GM19351 (cell line): ENCODE results near the gene KMT5C.
"Not testable (repeated sequence)": the region's sequence is repeated elsewhere in the genome, so short reads cannot be mapped to it uniquely, and the experiment has no call there.

Experiments used
- ATAC-seq: cut with Tn5 transposase; IDR thresholded peaks from one replicate; pipeline ENCODE4 v1.9.1; 2021; ENCODE audit warnings: mild to moderate bottlenecking, moderate library complexity; ENCODE audit not compliant: unreplicated experiment

Gene KMT5C

DNA sequence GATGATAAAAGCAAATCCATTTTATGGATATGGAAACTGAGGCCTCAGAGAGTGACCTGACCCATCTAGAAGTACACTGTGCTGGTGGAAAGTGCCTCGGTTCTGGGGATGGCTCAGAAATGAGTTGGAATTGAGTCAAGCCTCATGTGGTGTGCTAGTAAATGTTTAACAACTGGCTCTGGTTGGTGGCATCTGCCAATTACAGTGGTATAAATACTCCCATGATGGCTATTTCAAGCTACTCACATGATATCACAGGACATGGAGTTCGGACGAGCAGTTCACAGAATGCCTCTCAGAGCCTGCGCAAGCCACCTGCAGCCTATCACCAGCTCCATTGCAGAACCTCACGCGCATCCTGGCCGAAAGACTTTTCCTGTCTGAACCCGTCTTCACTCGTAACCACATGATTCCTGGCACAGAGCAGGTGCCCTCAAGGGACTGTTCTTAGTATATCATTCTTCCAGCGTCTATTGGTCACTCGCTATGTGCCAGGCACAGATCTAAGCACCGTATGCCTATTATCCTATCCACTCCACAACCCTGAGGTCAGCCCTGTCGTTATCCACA is 23.6 kb upstream of the KMT5C start:
- ATAC-seq: no peak

DNA sequence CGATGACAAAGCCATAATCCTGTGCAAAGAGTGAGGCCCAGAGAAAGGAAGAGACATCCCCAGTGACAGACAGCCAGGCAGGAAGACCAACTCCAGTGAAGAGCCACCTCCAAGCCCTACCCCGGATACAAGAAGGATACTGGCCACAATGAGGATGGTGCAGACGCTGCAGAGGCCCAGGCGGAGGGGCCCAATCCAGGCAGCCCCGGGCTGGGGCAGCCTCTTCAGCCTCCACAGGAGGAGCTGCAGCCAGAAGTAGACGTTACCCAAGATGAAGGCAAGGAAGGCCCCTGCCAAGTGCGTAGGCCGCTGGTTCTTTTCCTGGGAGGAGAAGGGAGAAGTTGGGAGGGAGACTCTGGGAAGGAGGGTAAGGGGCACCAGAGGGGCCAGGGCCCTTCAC is 23.0 kb upstream of the KMT5C start:
- no peak for ATAC-seq

DNA sequence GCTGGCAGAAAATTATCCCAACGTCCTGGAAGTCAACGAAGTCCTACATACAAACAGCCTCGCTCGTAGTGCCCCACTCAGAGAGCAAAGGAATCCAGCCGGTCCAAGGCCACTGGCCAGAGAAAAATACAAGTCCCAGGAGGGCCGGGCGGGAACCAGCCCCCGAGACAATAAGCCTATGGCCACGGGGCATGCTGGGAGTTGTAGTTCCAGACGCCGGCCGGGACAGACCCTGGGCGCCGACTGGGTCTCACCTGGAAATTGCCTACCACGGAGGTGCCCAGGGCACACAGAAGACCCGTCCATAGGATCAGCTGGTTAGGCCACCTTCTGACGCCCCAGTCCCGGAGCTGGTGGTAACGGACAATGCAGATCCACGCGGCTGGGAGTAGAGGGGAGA is 19.9 kb upstream of the KMT5C start:
- ATAC-seq: no peak

DNA sequence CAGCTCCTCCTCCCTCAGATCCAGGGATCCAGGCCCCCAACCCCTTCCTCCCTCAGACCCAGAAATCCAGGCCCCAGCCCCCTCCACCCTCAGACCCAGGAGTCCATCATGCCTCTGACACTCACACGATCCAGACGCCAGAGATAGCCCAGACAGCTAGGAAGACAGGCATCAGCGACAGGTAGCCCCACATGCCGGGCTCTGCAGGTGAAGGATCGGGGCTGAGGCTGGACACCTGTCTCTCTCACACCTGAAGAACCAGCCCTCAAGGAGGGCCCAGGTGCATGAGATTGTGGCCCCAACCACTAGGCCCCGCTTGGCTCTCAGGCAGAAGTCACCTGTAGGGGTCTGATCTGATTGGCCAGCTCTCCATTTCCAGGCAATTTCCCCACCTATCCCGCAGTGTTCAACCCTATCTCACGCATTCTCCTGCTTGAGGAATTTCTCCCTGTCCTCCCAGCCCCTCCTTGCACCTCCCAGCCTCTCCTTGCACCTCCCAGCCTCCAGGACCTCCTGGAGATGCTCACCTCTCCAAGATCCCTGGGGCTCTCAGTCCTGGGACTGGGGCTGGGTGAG is 18.7 kb upstream of the KMT5C start:
- ATAC-seq: no peak

DNA sequence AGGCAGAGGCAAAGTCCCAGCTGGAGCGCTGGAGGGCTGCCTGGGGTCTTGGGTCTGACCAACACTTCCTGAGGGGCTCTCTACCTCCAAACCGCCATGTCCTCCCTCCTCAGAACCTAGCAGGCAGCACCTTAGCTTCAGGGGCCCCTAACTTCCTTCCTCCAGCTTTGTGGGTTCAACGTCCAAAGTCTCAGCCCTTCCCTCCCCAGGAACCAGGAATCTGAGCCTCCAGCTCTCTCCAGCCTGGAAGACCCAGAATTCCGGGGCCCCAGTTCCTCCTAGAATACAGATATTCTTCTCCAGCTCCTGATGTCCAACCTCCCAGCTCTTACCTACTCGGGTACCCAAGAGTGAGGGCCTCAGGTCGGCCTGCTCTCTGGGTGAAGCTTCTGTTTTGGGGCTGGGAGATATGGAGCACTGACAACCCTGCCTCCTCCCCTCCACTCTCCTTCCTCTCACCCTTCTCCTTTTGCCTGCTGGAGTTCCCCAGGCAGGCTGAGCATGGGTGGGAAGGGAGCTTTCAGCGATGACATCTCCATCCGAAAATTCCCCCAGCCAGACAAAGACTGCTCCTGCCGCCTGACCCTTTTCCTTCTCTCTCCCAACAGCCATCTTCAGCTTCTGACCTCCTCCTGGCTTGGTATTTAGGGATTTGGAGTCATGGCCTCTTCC is 18.1 kb upstream of the KMT5C start:
- ATAC-seq: no peak

DNA sequence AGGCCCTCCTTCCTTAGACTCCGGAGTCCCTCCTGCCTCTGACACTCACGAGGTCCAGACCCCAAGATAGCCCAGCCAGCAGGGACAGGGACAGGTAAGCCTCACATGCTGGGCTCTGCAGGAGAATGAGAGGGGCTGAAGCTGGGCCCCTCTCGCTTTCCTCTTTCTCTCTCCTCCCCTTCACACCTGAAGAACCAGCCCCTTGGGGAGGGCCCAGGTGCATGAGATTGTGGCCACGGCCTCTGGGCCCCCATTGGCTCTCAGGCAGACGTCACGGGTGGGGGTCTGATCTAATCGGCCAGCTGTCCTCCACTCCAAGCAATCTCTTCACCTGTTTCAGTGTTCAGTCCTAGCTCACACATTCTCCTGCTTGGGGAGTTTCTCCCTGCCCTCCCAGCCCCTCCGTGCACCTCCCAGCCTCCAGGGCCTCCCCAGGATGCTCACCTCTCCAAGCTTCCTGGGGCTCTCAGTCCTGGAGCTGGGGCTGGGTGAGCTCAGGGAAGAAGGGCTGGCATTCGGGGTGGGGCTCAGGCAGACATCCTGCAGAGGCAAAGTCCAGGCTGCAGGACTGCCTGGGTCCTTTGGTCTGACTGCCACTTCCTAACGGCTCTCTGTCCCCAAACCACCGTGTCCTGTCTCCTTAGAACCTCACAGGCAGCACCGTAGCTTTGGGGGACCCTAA is 17.3 kb upstream of the KMT5C start:
- no peak for ATAC-seq

DNA sequence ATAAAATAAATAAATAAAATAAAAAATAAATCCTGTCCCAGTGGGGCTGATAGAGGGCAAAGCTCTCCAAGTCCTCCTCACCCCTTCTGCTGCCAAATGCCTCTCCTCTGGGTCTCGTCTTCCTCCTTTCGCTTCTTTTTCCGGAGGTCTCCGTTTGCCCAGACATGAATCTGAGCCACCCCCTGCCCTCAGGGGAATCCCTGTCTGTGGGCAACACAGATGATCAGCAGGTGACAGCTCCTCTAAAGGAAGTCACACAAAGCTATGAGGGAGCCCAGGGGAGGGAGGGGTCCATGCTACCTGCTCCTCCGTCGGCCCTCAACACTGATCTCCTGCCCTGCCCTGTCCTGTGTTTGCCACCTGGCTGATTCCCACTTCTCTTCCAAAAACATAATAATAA is 15.0 kb upstream of the KMT5C start:
- ATAC-seq: no peak

DNA sequence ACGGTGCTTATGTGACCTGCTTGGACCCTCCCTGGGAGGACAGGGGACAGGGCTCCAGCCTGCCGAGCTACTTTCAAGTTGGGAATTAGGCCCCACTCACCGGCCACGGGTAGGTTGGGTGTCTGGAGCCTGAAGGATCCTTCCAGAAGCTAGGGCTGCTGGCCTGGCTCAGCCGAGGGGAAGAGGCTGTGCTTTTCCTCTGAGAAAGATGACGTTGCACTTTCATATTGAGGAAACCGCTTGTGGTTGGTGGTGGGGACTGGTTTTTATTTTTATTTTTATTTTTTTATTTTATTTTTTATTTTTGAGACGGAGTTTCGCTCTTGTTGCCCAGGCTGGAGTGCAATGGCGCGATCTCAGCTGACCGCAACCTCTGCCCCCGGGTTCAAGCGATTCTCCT is 14.5 kb upstream of the KMT5C start, which contains the start of gene TMEM150B:
TMEM150B (minus strand) TSS at position 170 of the 400 bp plus-strand sequence. CDS start 4,305 bp downstream, outside the sequence.
- no peak for ATAC-seq

DNA sequence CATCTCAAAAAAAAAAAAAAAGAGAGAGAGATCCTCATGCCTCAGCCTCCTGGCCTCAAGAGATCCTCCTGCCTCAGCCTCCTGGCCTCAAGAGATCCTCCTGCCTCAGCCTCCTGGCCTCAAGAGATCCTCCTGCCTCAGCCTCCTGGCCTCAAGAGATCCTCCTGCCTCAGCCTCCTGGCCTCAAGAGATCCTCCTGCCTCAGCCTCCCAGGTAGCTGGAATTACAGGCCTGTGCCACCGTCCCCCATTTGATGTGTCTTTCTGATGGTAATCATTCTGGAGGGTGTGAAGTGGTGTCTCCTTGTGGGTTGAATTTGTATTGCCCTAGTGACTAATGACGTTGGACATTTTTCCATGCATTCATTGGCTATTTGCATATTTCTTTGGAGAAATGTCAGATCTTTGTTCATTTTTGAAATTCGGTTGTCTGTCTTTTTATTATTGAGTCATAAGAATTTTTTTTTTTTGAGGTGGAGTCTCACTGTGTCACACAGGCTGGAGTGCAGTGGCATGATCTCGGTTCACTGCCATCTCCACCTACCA is 10.8 kb upstream of the KMT5C start:
- ATAC-seq: not testable (repeated sequence)

DNA sequence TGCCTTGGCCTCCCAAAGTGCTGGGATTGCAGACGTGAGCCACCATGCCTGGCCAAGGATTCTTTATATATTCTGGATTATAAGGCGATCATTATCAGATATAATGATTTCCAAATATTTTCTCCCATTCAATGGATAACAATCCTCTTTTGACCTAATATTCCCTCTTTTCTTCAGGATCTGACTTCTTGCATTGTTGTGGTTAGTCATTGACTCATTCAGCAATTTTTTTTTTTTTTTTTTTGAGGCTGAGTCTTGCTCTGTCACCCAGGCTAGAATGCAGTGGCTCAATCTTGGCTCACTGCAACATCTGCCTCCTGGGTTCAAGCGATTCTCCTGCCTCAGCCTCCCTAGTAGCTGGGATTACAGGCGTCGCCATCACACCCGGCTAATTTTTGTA is 9.9 kb upstream of the KMT5C start:
- ATAC-seq: not testable (repeated sequence)

DNA sequence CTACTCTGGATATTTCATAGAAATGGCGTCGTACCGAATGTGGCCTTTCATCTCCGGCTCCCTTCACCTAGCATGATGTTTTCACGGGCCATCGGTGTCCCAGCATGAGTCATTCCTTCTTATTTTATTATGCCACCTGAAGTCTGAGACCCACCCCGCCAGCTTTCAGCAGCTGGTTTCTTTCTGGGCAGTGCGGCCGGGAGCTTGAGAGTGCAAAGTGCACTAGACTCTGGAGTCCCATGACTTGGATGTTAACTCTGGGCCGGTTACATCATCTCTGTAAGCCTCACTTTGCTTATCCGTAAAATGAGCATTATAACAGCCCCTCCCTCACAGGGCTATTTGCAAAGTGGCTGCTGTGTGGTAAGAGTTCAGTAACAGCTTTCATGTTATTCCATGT is 5.8 kb upstream of the KMT5C start:
- no peak for ATAC-seq

DNA sequence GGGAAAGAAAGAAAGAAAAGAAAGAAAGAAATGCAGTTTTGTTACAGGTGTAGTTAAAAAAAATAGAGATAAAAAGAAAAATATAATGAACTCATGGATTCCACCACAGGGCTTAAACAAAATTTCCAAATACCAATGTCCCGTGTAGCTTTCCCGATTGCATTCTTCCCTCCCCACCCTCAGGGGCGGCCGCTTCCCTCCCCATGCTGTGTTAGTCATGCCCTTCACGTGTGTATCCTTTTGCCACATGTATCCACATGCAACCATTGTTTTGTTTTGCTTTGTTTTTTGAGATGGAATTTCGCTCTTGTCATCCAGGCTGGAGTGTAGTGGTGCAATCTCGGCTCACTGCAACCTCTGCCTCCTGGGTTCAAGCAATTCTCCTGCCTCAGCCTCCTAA is 3.6 kb upstream of the KMT5C start:
- ATAC-seq: no peak

DNA sequence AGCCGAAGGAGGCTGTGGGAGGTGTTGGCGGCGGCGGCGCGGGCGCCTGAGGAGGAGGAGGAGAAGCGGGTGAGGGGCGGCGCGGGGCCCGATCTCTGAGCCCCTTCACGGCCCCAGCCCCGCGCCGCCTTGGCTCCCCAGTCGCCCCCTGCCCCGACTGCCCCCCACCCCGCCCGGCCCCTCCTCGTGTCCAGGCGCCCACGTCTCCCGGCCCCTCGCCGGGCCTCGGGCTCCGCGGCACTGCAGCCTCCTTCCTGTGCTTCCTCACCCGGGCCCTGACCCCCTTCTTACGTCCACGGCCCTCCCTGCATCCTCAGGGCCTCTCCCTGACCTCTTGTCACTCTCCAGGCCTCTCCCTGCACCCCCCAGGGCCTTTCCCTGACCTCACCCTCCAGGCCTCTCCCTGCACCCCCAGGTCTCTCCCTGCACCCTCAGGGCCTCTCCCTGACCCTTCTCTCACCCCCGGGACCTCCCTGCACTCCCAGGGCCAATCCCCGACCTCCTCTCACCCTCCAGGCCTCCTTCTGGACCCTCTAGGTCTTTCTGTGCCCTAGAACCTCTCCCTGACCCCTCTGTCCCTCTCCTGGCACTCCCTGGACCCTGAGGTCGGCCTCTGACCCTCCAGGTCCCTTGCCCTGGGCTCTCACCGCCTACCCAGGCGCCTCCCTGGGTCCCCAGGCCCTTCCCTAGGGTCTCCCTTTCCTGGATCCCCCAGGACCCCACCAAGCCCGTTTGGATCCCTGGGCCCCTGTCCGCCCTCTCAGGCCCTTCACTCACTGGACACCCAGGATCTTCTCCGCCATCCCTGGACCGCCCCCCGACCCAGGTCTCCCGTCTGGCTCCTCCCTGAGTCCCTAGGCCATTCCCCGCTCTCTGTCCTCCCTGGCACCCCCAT is 460 bp downstream of the KMT5C start:
- ATAC-seq: no peak

DNA sequence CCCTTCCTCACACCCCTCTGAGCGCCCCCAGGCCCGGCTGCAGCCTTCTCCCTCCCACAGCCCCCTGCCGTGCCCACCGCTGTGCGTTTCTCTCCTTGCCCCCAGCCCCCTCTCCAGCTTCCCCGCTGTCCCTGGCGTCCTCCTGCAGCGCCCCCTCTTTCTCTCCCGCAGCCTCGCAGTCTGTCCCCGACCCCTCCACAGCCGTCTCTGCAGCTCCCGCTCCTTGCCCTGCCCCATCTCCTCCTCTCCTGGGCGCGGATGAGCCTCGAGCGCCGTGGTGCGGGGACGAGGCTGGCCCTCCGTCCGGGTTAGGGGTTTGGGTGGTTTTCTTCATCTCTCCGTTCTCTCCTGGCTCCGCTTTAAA is 1.1 kb downstream of the KMT5C start:
- ATAC-seq: no peak

DNA sequence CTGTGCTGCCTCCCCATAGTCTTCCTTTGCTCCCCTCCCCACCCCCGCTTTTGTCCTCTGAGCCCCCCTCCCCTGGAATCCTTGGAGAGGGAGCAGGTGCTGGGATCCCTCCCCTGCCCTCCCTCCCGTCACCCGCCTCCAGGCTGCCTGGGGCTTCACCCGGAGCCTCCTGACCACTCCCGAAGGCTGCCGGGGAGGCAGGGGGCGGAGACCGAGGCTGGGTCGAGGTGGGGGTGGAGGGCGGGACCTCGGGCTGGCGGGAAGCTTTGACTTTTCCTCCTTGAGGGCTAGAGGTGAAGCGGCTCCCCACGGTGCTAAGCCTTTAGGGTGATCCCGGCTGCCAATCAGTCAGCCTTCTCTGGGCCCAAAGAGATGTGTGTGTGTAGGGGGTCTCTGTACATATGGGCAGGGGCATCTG is 1.5 kb downstream of the KMT5C start:
- ATAC-seq: no peak

DNA sequence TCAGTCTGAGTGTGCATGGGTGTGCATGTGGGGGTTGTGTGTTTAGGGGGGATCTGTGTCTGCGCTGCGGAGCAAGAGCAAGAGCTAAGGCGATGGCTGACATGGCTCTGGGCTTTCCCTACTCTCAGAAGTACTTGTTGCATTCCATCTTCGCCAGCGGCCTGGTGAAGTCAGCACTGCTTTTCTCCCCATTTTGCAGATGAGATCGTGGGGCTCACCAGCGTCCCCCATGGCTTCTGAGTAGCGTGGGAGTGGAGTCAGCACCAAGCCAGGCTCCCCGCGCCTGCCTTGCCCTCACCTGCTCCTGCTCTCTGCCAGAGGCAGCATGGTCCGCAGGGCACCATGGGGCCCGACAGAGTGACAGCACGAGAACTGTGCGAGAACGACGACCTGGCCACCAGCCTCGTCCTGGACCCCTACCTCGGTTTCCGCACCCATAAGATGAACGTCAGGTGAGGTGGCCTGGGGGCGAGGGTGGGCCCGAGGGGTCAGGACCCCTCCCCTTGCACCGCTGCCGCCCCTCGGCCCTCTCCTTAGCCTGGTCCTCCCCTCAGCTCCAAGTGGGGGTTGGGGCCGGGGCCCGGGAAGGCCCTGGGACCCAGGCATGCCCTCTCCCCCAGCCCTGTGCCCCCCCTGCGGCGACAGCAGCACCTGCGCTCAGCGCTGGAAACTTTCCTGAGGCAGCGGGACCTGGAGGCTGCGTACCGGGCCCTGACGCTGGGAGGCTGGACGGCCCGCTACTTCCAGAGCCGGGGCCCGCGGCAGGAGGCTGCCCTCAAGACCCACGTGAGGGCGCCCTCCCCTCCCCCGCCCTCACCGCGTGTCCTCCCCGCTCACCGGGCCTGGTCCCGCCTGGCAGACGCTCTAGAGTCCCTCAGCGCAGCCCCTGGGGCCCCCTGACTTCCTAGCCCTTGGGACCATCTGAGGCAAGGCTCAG is 2.2 kb downstream of the KMT5C start:
- no peak for ATAC-seq

DNA sequence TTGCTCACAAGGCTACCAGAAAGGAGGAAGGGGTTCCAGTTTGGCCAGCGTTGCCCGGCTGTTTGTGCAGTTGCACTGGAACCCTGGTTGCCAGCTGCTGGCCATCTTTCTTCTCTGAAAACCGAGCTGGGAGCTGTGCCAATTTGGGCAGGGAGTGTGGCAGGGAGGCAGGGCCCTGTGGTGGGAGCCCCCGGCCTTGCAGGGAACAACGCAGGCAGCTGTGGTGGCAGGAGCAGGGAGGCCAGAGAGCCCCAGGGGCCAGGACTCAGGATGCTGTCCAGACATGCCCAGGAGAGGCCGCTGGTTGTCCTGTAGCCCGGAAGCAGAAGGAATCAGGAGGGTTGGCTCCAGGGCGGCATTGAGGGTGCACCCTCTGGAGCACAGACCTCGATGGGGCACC is 4.8 kb downstream of the KMT5C start:
- no peak for ATAC-seq

DNA sequence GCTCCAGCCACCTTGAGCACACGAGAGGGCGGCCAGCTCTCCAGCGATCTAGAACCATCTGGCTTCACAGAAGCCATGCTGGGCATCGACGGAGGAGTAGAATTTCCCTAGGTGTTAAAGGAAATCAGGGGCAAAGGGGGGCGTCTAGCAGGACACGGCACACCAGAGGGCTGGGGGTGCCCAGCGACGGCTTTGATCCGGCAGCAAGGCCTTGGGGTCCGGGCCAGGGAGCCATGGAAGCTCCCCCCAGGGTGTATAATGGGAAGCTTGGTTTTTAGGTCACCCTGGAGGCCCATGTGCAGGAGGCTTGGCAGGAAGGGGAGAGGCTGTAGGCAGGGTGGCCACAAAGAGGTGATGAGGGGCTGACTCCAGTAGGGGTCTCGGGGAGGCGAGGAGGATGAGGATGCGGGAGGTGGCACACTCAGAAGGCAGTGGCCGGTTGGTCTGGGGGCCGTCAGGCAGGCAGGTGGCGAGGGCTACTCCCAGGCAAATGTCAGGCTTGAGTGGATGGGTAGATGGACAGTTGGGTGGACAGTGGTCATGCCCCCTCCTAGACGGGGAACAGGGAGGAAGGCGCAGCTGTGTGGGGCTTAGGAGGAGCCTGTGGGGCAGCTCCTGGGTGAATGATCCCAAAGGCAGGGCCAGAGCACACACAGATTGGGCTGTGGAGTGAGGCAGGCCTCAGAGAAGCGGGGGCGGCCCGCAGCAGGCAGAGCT is 5.6 kb downstream of the KMT5C start:
- ATAC-seq: no peak
